NCI-H1694 treated with DMSO at 0.1 percent for 48 hours (cell line): ENCODE results near the gene NADK2.
"Not testable (repeated sequence)": the region's sequence is repeated elsewhere in the genome, so short reads cannot be mapped to it uniquely, and the experiment has no call there.

Experiments used
- DNase-seq: peaks from one replicate; lab custom pipeline; 2025; lab: John Stamatoyannopoulos, UW

NADK2 gene, protein sequence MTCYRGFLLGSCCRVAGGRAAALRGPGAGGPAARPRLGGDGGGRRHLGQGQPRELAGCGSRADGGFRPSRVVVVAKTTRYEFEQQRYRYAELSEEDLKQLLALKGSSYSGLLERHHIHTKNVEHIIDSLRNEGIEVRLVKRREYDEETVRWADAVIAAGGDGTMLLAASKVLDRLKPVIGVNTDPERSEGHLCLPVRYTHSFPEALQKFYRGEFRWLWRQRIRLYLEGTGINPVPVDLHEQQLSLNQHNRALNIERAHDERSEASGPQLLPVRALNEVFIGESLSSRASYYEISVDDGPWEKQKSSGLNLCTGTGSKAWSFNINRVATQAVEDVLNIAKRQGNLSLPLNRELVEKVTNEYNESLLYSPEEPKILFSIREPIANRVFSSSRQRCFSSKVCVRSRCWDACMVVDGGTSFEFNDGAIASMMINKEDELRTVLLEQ

DNA sequence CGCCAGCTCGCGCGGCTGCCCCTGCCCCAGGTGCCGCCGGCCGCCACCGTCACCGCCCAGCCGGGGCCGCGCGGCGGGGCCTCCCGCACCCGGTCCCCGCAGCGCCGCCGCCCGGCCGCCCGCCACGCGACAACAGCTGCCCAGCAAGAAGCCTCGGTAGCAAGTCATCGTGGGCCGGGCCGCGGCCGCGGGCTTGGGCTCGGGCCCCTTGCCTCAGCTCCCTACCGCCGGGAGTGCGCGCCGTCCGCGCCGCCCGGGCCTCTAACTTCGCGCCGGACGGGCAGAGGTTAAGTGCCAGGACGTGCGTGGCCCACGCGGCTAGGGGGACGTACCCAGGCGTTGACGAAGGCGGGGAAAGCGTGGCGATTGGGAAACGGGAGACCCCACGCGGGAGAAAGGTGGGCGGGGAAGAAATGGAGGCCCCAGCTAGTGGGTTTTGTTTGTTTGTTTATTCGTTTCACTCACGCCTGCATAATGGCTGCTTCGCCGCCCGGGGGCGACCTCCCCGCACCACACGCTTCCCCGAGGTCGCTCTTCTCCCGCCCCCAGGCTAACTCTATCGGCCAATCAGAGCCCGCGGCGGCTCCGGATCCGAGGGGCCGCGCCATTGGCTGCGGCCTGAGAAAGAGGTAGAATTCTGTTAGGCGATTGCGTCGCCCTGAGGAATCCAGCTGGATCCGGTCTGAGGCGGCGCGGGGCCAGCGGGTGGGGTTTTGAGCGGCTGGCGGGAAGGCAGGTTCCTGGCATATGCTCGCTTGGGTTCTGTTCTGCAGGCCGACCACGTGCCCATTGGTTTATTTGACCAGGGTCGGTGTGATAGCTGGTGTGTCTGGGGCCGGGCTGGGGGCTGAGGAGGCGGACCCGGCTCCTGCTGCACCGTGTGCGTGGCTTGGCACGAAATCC is at the start of gene NADK2:
Gene NADK2, minus strand, starts transcription at position 295 of the 903 bp plus-strand sequence. Its CDS starts 127 bp downstream, at position 168.
- DNase-seq: peak; percentile 94

GRCh38 chr5:36285837-36286615 is 44.3 kb upstream of the NADK2 start:
- no peak for DNase-seq

- not testable (repeated sequence) for DNase-seq
Observed at GRCh38 chr5:36283775-36284174, 42.0 kb upstream of the NADK2 start.

DNA sequence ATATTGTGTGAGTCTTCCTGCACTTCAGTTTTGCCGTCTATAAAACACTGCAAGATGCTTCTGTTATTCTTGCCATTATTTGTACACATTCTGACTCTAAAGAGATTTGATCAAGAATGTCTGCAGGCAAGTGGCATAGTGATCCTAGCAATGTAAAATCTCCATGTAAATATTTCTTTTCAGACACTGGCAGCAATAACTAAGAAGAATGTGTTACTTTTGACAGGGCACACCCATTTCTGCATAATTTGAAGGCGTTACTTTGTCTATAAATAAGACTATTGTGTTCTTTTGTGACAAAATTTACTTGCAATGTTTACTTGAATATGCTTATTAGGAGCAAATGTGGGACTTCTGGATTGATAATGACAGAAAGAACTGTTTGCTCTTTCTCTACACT is 39.9 kb upstream of the NADK2 start:
- no peak for DNase-seq

- no peak for DNase-seq
Observed at GRCh38 chr5:36279054-36279698, 37.5 kb upstream of the NADK2 start.

DNA sequence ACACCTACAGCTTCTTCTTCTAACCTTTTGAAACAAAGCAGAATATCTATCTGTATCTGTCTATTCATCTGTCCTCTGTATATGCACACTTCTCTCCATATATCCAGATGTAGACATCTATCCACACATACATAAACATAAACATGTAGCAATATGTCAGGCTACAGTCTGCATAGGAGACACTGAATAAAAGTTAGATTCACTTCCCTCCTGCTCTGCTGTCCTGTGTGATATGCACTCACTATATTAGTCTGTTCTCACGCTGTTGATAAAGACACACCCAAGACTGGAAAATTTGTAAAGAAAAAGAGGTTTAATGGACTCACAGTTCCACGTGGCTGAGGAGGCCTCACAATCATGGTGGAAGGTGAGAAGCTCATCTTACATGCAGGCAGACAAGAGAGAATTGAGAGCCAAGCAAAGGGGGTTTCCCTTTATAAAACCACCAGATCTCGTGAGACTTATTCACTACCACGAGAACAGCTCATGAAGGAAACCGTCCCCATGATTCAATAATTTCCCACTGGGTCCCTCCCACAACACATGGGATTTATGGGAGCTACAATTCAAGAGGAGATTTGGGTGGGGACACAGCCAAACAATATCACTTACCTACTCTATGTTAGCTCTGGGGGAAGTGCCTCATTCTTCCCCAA is 35.9 kb upstream of the NADK2 start:
- DNase-seq: no peak

DNA sequence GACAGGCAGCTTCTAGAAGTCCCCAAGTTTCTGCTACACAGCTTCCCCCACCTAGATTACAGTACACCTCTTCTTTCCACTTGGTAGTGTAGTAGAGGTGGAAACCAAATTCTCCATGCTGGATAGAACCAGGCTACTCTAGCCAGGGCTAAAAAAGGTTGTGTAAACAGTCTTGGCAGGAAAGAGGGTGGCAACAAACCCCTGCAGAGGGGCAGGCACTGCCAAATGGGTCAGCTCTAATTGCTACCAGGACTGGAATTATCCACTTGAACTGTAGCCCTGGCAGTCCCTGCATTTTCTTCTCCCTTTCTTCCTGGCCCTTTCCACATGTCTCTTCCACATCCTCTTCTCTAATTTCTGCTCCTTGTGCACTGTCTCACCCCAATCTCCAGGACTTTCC is 35.1 kb upstream of the NADK2 start:
- DNase-seq: no peak

GRCh38 chr5:36273809-36274526 is 32.2 kb upstream of the NADK2 start:
- DNase-seq: no peak

GRCh38 chr5:36272136-36272690 is 30.5 kb upstream of the NADK2 start:
- no peak for DNase-seq

DNA sequence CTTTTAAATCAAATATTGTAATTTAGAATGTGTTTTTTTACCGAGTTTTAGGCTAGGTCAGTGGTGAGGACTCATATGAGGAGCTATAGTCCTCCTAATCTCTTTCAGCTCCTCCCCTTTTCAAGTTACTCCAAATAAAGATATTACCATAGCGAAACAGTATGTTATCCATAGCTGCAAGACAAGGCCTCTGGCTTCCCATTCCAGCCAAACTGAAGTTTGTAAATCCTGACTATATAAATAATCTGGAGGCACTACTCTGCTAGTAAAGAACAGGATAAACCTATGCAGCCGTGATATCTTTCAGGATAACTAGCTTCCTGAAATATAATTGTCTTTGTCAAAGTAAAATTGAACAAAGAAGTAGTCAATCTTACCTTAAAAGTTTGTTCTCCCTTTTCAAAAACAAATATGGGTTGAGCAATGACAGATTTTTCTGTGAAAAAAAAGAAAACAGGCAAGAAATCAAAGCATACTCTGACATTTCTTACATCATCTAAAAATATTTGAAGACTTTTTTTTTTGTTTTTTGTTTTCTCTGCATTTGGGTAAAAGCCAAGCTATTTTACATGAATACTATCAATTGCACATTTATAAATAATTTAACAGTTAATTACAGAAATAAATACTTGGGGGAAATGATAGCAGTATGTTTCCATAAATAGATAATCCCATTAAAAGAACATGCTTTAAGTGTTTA is 29.3 kb upstream of the NADK2 start:
- no peak for DNase-seq

- no peak for DNase-seq
Observed at GRCh38 chr5:36270175-36270574, 28.4 kb upstream of the NADK2 start.

GRCh38 chr5:36269478-36269877 is 27.8 kb upstream of the NADK2 start:
- no peak for DNase-seq

DNA sequence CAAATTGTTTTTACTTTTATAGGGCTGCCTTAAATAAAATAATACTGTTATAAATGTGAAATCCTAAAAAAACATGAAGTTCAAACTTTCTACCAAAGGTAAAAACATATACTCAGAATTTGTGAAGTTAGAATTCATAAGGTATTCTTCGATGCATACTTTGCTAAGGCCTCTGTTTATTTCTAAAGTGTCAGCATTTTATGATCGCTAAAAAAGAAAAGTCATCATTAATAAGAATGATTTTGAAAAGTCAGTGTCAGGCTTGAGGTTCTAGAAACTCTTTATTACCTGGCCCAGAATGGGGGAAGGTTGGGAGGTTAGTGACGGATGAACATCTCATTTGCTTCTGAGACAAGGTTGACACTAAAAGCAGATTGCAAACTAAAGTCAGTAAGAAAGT is 26.2 kb upstream of the NADK2 start:
- DNase-seq: no peak

- no peak for DNase-seq
Observed at GRCh38 chr5:36264202-36264760, 22.6 kb upstream of the NADK2 start.

GRCh38 chr5:36261186-36261585 is 19.5 kb upstream of the NADK2 start:
- DNase-seq: no peak

DNA sequence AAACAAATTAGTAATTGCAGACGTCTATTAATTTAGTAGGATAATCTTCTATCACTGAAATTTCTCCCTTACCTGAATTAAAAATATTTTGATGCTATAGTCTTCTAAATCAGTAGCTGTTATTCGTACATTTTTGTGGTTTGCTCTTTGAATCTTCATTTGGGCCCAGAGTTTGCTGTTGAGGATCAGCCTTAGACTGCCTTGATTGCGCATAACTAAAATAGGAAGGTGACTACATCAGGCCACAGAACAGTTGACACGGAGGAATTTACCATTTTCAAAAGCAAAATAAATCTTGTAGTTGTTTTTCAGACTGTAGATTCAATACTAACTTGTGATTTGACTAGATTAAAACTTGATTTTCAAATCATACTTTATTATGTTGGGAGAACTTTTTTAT is 11.8 kb upstream of the NADK2 start:
- no peak for DNase-seq

- DNase-seq: no peak
Observed at GRCh38 chr5:36252722-36253365, 11.1 kb upstream of the NADK2 start.

DNA sequence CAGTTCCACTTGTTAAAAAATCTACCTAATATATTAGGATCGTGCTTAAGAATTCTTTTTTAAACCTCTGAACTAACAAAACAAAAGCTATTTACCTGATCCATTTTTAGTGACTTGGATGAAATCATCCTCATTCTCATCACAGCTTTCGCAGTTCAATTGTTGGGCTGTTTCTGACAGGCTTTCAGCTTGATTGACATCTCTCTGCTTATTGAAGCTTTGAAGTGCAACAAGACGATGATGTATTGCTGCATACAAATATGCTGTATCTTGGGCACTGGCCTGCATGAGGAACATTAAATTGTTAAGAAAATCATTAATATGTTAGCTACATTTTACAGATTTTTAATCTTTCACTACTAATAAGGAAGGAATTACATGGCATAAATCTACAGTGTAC is 9.5 kb upstream of the NADK2 start:
- no peak for DNase-seq

- DNase-seq: no peak
Observed at GRCh38 chr5:36250427-36250826, 8.7 kb upstream of the NADK2 start.
